KMS-11 (cell line): ENCODE measurements around the gene AKR1D1.

Experiments
- H2AFZ ChIP-seq: fragments of 200-600 bp; sonication (generic); 2 replicates; pipeline ENCODE4 v1.6.1; 2016; ENCODE audit warnings: antibody characterized with exemption, mixed run types, low read depth
- H3K27ac ChIP-seq: fragments of 200-600 bp; sonication (generic); 2 replicates; pipeline ENCODE4 v1.6.1; 2016; ENCODE audit warnings: mild to moderate bottlenecking, mixed run types
- H3K27me3 ChIP-seq: fragments of 200-600 bp; sonication (generic); 2 replicates; pipeline ENCODE4 v1.6.1; 2017; ENCODE audit warnings: mild to moderate bottlenecking, low read depth, mixed run types, moderate library complexity; ENCODE audit not compliant: insufficient read depth
- H3K36me3 ChIP-seq: fragments of 200-600 bp; sonication (generic); 2 replicates; pipeline ENCODE4 v1.6.1; 2017; ENCODE audit warnings: mild to moderate bottlenecking, mixed run types; ENCODE audit not compliant: insufficient read depth
- H3K4me1 ChIP-seq: fragments of 200-600 bp; sonication (generic); 2 replicates; pipeline ENCODE4 v1.6.1; 2016; ENCODE audit warnings: mild to moderate bottlenecking, low read depth, mixed run types; ENCODE audit not compliant: poor library complexity, severe bottlenecking
- H3K4me2 ChIP-seq: fragments of 200-600 bp; sonication (generic); 2 replicates; pipeline ENCODE4 v1.7.0; 2016; ENCODE audit warnings: mild to moderate bottlenecking, mixed run types
- H3K4me3 ChIP-seq: fragments of 200-600 bp; sonication (generic); IDR thresholded peaks from 2 replicates; pipeline ENCODE4 v1.6.1; 2017; ENCODE audit warnings: low read depth, low read length, mixed read lengths; ENCODE audit not compliant: insufficient read depth
- H3K79me2 ChIP-seq: fragments of 200-600 bp; sonication (generic); 2 replicates; pipeline ENCODE4 v1.6.1; 2016; ENCODE audit warnings: low read depth, mixed run types; ENCODE audit not compliant: insufficient read depth
- H3K9ac ChIP-seq: fragments of 200-600 bp; sonication (generic); 2 replicates; pipeline ENCODE4 v1.6.1; 2016; ENCODE audit warnings: mild to moderate bottlenecking, mixed run types
- H4K20me1 ChIP-seq: fragments of 200-600 bp; sonication (generic); 2 replicates; pipeline ENCODE4 v1.6.1; 2016; ENCODE audit warnings: mild to moderate bottlenecking, mixed run types; ENCODE audit not compliant: insufficient read depth
- CTCF ChIP-seq: fragments of 200-600 bp; sonication (generic); conservative IDR thresholded peaks from 2 replicates; pipeline ENCODE4 v1.6.1; 2017; ENCODE audit warnings: low read depth, mild to moderate bottlenecking, antibody characterized with exemption, low read length, moderate library complexity, mixed read lengths

AKR1D1 gene

DNA sequence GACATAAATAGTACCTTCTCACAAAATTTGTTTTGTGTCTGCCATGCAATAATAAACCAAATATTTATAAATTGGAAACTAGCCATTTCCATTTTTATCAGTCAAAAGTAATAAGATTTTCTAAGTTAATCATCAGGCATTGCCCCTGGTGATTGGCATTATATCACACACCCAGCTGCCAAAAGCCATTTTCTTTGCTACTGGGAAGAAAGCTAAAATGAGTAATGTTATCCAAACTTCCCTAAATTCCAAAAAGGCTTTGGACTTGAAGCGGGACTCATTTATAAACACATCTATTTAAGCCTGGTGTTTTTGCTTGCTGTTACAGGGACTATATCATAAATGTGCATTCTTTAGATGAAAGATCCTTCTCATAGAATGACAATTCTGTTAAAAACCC lies 86.0 kb downstream of the AKR1D1 start:
- no peak for TF ChIP-seq CTCF
- H3K4me2 ChIP-seq: no peak overlapping the region
- H3K4me3 ChIP-seq: no peak overlapping the region
- H3K36me3 ChIP-seq: no peaks in the 10 kb centered on the region
- no peak overlapping the region for H3K27ac ChIP-seq
- H3K9ac ChIP-seq: no peak overlapping the region
- H4K20me1 ChIP-seq: no peaks in the 10 kb centered on the region
- H2AFZ ChIP-seq: peak overlapping the region; percentile 45; the same call in 1 of the 2 replicates
- H3K79me2 ChIP-seq: no peaks in the 10 kb centered on the region
- H3K27me3 ChIP-seq: no peaks in the 10 kb centered on the region
- H3K4me1 ChIP-seq: peaks cover 4% of the 10 kb centered on the region

- no peak overlapping the region for H3K4me2 ChIP-seq
- TF ChIP-seq CTCF: no peak
- peaks cover 8% of the 10 kb centered on the region; the same call in 1 of the 2 replicates for H3K27me3 ChIP-seq
- no peak overlapping the region for H3K4me3 ChIP-seq
- no peak overlapping the region for H3K9ac ChIP-seq
- no peak overlapping the region for H2AFZ ChIP-seq
- no peaks in the 10 kb centered on the region for H3K36me3 ChIP-seq
- H3K79me2 ChIP-seq: no peaks in the 10 kb centered on the region
- peaks cover 4% of the 10 kb centered on the region for H3K4me1 ChIP-seq
- H3K27ac ChIP-seq: no peak overlapping the region
- no peaks in the 10 kb centered on the region for H4K20me1 ChIP-seq
Measured at GRCh38 chr7:138163800-138164199, 87.5 kb downstream of the AKR1D1 start.

GRCh38 chr7:138164804-138165203 lies 88.5 kb downstream of the AKR1D1 start:
- Histone ChIP-seq H2AFZ (no peak overlapping the region), H4K20me1 (no peaks in the 10 kb centered on the region), H3K27me3 (peaks cover 18% of the 10 kb centered on the region), H3K4me1 (peaks cover 4% of the 10 kb centered on the region), H3K9ac (no peak overlapping the region), H3K36me3 (no peaks in the 10 kb centered on the region), H3K4me2 (no peak overlapping the region), H3K27ac (no peak overlapping the region), H3K4me3 (no peak overlapping the region), H3K79me2 (no peaks in the 10 kb centered on the region)
- TF ChIP-seq CTCF: no peak

DNA sequence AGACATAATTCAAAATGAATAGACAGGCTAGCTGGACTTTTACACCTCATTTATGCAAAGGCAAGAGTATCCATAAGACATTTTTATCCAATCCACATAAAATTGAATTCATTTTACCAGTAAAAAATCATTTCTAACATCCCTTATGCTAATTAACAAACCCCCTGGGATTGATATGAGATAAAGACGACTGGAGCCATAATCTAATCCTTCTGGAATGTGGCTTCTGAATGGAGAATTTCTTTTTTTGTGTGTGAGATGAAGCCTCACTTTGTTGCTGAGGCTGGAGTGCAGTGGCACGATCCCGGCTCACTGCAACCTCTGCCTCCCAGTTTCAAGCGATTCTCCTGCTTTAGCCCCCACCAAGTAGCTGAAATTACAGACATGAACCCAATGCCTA lies 90.4 kb downstream of the AKR1D1 start:
- Histone ChIP-seq H3K79me2 (no peaks in the 10 kb centered on the region), H4K20me1 (no peaks in the 10 kb centered on the region), H3K4me2 (no peak overlapping the region), H2AFZ (no peak overlapping the region), H3K36me3 (no peaks in the 10 kb centered on the region), H3K9ac (no peak overlapping the region), H3K4me3 (no peak overlapping the region), H3K4me1 (peaks cover 12% of the 10 kb centered on the region), H3K27ac (no peak overlapping the region), H3K27me3 (peaks cover 26% of the 10 kb centered on the region)
- no peak for TF ChIP-seq CTCF
